ENCODE measurements around the gene KLHL22. TPM values are rescaled to one million over a fixed set of nuclear protein-coding genes. Genes with fewer than 3 reads are reported as not detected.
"Not testable (repeated sequence)": the region's sequence is repeated elsewhere in the genome, so short reads cannot be mapped to it uniquely, and the experiment has no call there.

The KLHL22 gene
- total RNA-seq (10 to 100 TPM; 11.3 to 20.3 TPM), polyA plus RNA-seq (1 to 10 TPM; 2.0 to 6.1 TPM)

GRCh38 chr22:20494978-20495860 is at the start of gene KLHL22:
Gene KLHL22, minus strand, starts transcription at chr22:20495795. Its CDS starts 6,584 bp downstream, at chr22:20489211.
- Histone ChIP-seq H3K4me1 (ENCODE audit: control insufficient read depth in 4 of 4, insufficient read depth in 4 of 4, low read length in 3 of 4) (peaks cover 2 to 20% (median 11%) of the 10 kb centered on the region in 4 donors), H3K36me3 (ENCODE audit: control insufficient read depth in 4 of 4, insufficient read depth in 3 of 4, low read depth in 1 of 4, low read length in 3 of 4) (no peaks in the 10 kb centered on the region), H3K9ac (ENCODE audit: low read depth in 1 of 2, low read length in 2 of 2) (peak within 1 kb of the TSS; percentile 82 to 85), H3K9me3 (ENCODE audit: control insufficient read depth in 4 of 4, low read length in 3 of 4) (no peaks in the 10 kb centered on the region), H3K27me3 (ENCODE audit: control insufficient read depth in 4 of 4, insufficient read depth in 4 of 4, low read length in 3 of 4) (no peaks in the 10 kb centered on the region), H3K27ac (ENCODE audit: low read depth in 1 of 2, low read length in 2 of 2) (peak within 1 kb of the TSS; percentile 94 to 97), H3K4me3 (ENCODE audit: low read depth in 1 of 3, low read length in 3 of 3) (peak within 1 kb of the TSS; percentile 78 to 95 (median 81))
- TF ChIP-seq TAF1 (conservative IDR thresholded peaks at IDR 0.05) (no peak), GABPA (IDR thresholded peaks at IDR 0.05 in 1 of 2, conservative IDR thresholded peaks at IDR 0.05 in 1 of 2) (no peak), RXRA (IDR thresholded peaks at IDR 0.05) (no peak), HNF4G (IDR thresholded peaks at IDR 0.05) (no peak), FOXA2 (IDR thresholded peaks at IDR 0.05) (no peak), FOXA1 (IDR thresholded peaks at IDR 0.05) (no peak), MAX (IDR thresholded peaks at IDR 0.05) (no peak), YY1 (IDR thresholded peaks at IDR 0.05) (no peak), JUND (IDR thresholded peaks at IDR 0.05) (no peak), NR2F2 (IDR thresholded peaks at IDR 0.05) (no peak), SP1 (IDR thresholded peaks at IDR 0.05) (no peak), CTCF (IDR thresholded peaks at IDR 0.05; ENCODE audit: low read depth, low read length, missing input control) (no peak), EGR1 (IDR thresholded peaks at IDR 0.05; ENCODE audit: low read depth in 2 of 2) (no peak), REST (IDR thresholded peaks at IDR 0.05) (no peak), RAD21 (IDR thresholded peaks at IDR 0.05) (no peak), HNF4A (conservative IDR thresholded peaks at IDR 0.05) (no peak), ZBTB33 (IDR thresholded peaks at IDR 0.05) (no peak), ATF3 (IDR thresholded peaks at IDR 0.05) (no peak)
- under 1% methylated on average over 108 of the region's 108 CpGs for WGBS
- no peak for DNase-seq (ENCODE audit: low spot score)

GRCh38 chr22:20545318-20545634 is 49.7 kb upstream of the KLHL22 start:
- WGBS: 96% methylated on average over 3 of the region's 3 CpGs

More at GRCh38 chr22:20545318-20545634, 49.7 kb upstream of the KLHL22 start:
- not testable (repeated sequence) for H3K9ac ChIP-seq (ENCODE audit: low read depth in 1 of 2, low read length in 2 of 2); H3K36me3 ChIP-seq (ENCODE audit: control insufficient read depth in 4 of 4, insufficient read depth in 3 of 4, low read depth in 1 of 4, low read length in 3 of 4); H3K27ac ChIP-seq (ENCODE audit: low read depth in 1 of 2, low read length in 2 of 2); H3K4me3 ChIP-seq (ENCODE audit: low read depth in 1 of 3, low read length in 3 of 3); DNase-seq (ENCODE audit: low spot score); H3K27me3 ChIP-seq (ENCODE audit: control insufficient read depth in 4 of 4, insufficient read depth in 4 of 4, low read length in 3 of 4); H3K4me1 ChIP-seq (ENCODE audit: control insufficient read depth in 4 of 4, insufficient read depth in 4 of 4, low read length in 3 of 4); H3K9me3 ChIP-seq (ENCODE audit: control insufficient read depth in 4 of 4, low read length in 3 of 4)

All from liver (tissue), 9 donors.